ENCODE measurements around the gene HHIPL1.

The HHIPL1 gene

DNA sequence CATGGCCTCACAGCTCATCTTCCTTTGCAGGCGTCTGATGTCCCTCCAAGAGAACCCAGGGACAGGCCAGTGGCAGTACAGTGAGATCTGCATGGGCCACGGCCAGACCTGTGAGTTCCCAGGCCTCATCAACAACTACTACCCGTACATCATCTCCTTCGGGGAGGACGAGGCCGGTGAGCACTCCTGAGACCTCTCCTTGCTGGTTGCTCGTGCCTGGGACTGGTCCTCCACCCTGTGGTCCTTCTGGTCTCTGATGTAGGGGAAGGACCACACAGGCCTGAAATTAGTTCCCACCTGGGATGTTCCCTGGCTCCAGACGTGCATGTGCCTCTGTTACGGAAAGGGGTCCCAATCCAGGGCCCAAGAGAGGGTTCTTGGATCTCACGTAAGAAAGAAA lies 17.9 kb downstream of the HHIPL1 start:
- no peak for DNase-seq

DNA sequence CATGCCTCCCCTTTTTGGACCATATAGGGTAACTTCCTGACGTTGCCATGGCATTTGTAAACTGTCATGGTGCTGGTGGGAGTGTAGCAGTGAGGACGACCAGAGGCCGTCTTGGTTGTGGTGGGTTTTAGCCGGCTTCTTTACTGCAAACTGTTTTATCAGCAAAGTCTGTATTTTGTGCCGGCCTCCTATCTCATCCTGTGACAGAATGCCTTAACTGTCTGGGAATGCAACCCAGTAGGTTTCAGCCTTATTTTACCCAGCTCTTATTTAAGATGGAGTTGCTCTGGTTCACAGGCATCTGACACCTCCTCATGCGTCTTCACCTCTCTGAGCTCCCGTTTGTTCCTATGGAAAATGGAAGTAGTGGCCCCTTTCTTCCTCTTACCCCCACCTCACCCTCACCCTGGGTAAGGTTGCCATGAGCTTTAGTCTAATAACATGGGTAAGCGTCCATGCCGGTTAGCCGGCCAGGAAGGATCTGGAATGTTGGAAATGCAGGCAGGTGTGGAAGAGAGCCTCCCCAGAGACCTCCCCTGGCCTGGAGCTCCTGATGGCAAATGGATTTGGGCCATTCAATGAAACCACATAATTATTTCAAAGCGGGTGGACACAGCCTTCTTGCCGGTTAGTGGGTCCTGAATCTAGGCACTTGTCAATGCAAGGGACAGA lies 18.6 kb downstream of the HHIPL1 start:
- no peak for DNase-seq

DNA sequence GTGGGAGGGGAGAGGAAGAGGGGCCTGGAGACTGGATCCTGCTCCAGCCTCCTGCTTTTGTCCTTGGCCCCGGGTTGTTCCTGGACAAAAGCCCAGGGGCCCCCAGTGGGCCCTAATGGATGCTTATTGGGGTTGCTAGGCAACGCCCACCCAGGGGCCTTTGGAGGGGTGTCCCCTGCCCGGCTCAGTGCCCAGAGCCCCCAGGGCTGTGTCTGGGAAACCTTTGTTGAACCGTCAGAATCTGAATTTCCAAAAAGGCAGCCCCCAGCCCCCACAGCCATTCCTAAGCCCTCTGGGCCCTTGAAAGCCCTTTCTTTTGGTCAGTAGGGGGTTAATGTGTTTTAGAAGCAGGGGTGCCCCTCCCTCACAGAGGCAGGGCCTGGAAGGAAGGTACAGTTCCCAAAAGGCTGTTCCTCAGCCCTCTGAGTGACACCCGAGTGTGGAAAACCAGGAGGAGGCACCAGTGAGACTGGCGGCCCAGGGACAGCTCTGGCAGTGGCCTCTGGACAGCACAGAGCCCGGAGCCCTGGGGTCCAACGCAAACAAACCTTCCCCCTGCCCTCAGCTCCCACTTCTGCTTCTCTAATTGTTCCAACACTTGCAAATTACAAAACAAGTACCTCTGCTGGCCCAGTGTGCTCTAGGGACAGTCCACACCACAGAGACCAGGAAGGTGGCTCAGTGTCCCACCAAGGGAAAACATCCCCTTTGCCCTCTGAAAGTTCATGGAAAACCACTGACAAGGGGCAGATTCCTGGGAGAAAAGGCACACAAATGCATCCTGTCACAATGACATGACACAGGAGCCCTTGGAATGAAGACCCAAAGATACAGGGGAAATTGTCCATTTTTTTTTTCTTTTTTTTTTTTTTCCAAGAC lies 19.4 kb downstream of the HHIPL1 start:
- DNase-seq, result no peak

DNA sequence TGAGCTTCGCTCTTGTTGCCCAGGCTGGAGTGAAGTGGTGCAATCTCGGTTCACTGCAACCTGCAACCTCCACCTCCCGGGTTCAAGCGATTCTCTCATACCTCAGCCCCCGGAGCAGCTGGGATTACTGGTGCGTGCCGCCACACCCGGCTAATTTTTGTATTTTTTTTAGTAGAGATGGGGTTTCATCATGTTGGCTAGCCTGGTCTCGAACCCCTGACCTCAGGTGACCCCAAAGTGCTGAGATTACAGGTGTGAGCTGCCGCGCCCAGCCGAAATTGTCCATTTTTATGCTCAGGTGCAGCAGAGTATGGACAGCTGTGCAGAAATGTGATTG lies 20.0 kb downstream of the HHIPL1 start:
- no peak for DNase-seq

DNA sequence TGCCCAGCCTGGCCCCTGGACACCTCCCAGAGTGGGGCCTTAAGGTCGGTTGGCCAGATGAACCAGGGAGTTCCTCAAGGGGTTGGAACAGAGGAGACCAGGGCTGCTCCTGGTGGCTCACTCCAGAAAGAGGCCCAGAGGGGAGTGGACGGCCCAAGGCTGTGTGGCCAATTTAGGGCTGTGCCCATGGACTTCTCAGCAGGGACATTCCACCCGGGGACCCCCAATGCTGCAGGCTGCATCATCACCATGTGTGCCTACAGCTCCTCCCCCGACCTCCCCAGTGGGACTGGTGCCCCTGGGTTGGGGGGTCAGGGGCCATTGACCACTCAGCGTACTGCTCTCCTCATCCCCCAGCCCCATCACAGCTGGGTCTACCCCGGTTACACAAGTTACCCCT lies 21.6 kb downstream of the HHIPL1 start:
- DNase-seq, result no peak

DNA sequence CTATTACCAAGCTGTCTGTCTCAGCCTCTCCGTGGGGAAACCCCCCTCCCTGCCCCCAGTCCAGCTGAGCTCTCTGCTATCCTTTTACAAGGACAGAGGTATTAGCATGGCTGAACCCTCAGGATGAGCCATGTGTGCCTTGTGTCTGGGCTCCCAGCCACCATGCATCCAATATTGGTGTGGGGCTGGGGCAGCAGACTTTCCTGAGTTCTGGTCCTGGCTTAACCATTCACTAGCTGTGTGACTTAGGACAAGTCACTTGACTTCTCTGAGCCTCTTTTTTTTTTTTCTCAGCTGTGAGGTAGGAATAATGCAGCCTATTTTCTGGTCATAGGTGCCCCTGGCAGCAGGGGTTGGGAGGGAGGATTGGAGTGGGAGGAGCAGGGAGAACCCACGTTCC lies 22.1 kb downstream of the HHIPL1 start:
- no peak for DNase-seq

DNA sequence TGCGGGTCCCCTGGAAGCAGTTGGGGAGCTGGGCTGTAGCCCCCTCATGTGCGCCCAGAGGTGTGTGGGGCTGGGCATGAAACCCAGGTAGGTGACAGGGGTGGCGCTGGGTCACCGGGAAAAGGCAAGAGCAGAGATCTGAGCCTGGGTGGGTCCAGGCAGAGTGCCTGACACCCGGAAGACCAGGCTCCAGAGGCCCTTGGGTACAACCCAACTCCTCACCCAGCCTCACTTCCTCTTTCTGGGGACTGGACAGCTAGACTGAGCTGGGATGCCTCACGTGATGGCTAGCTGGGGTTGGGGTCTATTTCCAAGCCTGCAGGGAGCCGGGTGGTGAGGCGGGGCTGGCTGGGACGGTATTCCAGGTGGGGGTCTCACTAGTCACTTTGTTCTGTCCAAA lies 22.9 kb downstream of the HHIPL1 start:
- no peak for DNase-seq

DNA sequence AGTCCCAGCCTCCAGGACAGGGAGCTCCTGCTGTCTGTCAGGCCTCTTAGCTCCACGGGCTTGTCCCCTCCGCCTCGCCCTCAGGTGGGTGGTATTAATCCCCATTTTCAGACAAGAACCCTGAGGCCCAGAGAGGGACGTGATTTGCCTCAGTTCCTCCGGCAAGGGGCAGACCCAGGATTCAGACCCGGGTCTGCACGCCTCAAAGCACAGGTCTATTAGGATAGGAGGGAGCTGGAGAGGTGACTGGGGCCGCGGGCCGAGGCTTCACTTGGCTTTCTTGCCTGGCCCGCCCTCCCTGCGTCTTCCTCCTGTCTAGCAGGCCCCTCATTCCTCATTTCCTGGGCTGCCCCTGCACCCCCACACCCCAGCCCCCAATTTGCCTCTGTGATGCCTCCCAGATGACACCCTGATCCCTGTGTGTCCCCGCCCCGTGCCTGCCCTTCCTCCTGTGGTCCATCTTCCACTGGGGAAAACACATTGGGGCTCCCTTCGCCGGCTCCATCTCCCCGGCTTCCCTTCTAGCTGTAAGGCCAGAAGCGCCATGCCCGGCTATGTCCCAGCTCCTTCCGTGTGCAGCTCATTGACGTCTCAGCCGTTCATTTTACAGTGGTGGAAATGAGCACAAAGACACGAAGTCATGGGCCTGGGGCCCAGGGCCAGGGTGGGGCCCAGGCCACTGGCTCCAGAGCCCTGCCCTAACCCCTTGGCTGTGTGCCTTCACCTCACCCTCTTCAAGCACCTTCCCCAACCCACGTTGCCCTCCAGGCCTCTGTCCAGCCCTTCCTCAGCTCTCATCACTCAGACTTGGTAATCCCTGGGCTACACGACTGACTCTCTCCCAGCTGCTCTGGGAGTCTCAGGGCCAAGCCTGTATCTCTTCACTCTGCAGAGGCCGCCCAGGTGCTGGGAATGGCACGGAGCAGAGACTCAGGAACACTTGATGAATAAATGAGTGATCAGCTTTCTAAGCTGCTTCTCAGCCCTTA lies 23.7 kb downstream of the HHIPL1 start:
- DNase-seq, result no peak

DNA sequence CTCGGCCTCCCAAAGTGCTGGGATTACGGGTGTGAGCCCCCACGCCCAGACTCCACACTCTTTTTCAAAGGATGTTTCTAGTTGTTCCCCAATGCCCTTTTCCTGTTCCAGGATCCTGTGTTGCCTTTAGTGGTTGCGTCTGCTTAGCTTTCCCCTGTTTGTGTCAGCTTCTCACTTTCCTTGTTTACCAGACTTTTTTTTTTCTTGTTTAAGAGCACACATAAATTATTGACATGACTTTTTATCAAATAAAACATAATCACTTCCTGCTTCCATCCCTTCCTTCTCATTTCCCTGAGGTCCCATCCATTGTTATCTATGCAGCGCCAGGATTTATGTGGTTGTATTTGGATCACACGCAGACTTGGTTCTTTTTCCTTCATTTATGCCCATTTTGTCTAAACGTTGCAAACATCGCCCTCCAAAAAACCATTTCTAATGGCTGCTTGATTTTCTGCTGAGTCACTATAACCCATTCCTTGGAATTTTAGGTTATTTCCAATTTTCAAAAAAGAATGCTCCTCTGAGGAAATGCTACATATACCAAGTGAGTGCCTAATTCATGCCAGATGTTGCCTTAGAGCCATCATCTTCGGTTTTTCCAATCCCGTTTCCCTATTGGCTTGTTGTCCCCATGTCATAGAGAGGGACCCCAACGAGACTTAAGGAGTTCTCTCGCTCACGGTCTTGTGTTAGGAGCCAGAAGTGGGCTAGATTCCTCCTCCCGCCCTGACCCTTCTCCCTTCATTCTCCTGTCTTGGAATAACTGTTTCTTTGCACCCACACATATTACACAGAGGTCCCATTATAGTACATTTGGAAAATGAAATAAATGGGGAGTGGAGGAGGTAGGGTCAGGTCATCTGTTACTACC lies 25.7 kb downstream of the HHIPL1 start:
- no peak for DNase-seq

DNA sequence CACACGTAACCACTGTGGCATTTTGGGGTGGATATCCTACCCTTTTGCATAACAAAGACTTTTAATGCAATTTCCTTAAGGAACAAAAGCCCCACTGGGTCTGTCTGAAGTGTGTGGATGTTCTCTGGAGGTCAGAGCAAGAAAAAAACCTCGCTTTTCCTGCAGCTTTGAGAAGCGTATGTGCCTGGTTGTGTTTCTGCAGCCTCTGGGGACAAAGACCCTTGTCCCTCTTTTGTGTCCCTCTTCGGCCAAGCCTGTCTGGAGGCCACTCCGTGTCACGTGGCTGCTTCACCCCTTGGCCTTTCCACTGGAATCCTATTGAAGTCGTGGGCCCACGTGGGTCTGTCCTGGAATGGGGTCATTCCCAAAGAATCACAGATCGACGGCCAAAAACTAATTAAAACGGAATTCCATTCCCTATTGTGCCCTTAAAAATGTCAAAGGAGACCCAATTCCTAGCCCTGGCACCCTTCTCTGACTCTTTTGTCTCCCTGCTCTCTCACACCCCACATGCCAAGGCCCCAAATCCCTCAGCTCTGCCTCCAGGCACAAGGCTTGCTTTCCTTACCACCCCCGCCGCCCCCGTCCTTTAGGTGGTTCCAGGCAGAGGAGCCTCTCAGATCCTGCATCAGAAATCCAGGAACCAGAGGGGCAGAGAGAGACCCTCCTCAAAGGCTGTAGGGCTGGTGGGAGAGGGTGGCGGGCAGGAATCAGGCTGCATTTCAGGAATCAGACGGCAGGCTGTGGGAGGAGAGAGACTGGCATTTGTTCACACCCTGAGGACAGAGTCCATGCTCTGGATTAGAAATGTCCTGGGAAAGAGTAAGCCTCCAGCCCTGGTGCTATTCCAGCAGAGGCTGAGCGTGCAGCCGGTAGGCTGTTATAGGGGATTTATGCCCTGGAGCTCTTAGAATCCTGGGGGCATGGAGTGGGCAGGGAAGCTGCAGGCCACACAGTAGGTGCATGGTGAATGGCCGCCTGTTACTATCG lies 26.6 kb downstream of the HHIPL1 start:
- no peak for DNase-seq

DNA sequence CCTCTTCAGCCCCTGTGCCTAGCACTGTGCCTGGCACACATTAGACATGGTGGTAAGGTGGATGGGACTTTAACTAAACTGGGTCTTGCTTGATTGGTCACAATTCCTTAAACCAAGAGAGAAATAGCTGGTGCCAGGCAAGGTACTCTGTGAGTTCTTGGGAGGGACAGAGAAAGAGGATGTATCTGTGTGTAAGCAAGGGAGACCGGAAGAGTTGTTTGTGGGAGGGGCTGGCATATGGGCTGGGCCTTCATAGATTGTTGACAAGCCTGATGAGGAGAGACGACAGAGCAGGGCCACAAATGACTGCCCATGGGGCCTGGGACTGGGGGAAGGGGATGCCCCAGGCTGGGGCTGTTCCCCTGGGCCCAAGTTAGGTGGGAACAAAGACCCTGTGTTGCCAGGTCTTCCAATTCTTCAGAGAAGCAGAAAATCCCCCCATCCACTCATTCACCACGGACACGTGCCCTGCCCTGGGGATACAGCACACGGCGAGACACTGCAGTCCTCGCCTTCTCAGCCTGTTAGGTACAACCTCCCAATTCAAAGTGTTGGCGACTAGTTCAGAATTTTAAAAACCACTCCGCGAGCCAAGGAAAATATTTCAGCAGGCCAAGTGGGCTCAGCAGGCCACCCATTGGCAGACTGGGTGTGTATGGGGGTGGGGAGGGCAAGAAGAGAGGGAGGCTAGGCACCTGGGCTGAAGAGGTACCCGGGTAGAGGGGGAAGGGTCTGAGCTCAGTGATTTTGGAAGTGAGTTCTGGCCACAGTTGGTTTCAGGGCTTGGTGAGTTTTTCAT lies 27.8 kb downstream of the HHIPL1 start:
- no peak for DNase-seq

DNA sequence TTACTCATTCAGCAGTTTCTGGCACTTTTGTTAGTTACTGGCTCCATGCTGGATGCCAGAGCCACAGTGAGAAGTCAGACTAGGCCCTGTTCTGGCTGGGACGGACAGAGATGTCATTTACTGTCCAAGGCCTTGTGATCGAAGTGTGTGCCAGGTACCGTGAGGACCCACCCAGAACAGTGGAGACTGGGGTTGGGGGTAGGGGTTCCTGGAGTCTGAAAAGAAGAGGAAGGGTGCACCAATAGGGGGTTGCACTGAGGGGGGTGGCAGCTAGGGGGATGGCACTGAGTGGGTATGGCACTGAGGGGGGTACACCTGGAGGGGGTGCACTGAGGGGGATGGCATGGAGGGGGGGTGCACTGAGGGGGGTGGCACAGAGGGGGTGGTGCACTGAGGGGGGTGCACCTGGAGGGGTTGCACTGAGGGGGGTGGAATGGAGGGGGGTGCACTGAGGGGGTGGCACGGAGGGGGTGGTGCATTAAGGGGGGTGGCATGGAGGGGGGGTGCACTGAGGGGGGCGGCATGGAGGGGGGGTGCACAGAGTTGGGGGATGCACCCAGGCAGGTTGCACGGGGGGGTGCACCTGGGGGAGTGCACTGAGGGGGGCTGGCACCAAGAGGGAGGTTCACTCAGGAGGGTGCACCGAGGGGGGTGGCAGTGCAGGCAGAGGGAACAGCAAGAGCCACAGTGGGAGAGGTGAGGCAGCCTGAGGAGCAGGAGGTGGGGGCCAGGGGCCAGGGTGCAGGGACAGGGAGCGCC lies 28.6 kb downstream of the HHIPL1 start:
- no peak for DNase-seq

DNA sequence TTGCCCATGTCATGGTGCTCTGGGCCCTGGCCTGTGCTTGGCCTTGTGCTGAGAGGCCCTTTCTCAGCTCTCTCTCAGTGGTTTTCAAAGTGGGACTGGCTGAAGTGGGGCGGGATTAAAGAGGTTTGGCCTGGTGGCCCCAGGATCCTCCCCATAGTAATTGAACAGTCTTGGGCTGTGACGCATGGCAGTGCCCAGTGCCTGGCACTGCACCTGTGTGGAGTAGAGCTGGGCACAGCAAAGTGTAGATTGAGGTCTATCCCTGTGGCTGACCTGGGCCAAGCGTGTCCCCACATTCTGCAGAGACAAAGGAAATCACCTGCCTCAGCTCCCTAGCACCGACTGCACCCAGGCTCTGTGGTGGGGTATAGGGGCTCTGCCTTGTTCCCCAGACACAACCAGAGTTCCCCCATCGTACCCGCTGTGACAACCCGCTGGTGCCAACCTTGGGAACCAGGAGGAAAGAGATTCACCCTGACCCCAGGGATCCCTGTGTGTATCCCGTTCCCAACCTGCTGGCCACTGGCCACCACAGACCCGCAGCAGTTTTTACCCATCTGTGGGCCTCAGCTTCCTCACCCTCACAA lies 29.2 kb downstream of the HHIPL1 start:
- DNase-seq, result no peak

DNA sequence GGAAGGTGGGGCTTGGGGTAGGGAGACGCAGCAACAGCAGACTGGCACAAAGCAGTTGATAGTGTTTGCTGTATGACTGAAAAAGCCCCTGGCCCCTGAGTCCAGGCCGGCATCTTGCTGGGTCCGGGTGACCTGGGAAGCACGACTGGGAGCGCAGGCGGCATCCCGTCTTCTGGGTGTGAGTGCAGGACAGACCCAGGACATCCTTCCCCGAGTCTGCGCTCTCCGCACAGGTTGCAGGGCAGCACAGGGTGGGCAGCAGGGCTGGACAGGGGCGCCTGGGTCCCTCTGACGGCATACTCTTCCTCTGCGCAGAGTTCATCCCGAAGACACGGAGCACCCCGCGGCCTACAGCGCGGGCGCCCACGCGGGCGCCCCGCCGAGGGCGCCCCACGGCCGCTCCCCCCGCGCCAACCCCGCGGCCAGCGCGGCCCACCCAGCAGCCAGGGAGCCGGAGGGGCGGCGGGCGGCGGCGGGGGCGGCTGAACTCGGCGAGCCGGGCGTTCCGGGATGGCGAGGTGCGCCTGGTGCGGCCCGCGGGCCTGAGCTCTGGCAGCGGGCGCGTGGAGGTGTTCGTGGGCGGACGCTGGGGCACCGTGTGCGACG lies 29.9 kb downstream of the HHIPL1 start:
- DNase-seq, result no peak

DNA sequence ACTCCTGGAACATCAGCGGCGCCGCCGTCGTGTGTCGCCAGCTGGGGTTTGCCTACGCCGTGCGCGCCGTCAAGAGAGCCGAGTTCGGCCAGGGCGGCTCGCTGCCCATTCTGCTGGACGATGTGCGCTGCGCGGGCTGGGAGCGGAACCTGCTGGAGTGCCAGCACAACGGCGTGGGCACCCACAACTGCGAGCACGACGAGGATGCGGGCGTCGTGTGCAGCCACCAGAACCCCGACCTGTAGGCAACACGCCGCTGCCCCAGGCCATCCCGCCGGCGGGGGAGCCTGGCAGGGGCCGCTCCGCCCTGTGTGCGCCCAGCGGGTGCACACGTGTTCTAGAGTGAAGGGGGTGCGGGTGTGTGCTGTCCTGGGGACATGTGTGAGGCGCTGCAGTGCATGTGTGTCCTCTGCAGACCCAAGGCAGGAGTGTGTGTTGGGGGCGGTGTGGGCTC lies 30.5 kb downstream of the HHIPL1 start:
- DNase-seq, result no peak

DNA sequence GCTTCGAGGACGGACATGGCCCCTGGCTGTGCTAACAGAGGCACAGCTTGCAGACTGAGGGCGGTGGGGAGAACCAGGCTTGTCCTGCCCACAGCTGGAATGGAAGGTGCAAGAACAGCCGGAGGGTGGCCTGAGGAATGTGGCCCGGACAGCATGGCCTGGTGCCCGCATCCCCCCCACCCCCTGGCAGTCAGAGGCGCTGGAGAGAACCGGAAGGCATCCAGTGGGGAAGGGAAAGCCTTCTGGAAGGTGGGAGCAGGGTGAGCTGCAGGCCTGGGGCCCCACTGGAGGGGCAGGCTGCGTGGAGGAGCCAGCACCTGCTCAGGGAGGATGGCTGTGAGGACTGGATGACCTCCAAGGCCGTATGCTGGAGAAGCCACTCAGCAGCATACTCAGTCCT lies 31.0 kb downstream of the HHIPL1 start:
- no peak for DNase-seq

DNA sequence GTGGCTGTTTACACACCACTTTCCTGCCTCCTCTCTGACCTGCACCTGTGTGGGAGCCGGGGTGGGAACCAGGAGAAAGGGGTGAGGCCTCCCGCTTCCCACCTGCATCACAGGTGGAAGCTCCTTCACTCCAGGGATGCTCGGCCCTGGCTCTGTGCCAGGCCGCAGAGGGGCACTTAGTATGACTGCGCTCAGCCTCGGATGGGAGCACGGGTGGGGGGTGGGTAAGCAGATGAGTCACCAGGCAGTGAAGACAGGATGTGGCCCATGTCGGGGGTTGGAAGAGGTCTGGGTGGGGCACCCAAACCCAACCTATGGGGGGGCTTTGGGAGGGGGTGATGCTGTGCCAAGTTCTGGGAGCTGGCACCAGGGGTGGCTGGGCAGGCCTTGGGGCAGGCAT lies 31.7 kb downstream of the HHIPL1 start:
- no peak for DNase-seq
